Gastrocnemius medialis (tissue), 4 donors: Measurements from ENCODE around the gene ARHGEF26.

Source experiments
- POLR2A ChIP-seq, 2 donors: fragments of 450-650 bp; IDR thresholded peaks; one replicate each; pipeline ENCODE4 v1.6.1; 2017; ENCODE audit warnings: antibody characterized with exemption in 2 of 2, mild to moderate bottlenecking in 2 of 2, moderate library complexity in 2 of 2
- TF ChIP-seq, protein P1 (sequence below), 5 experiments: fragments of 450-650 bp in 3 of 5; fragments of 200-600 bp in 2 of 5; sonication (generic) in 2 of 5; IDR thresholded peaks in 4 of 5; conservative IDR thresholded peaks in 1 of 5; 1 replicate in 4 of 5; 2 replicates in 1 of 5; pipeline ENCODE4 v1.5.1; 2016 to 2019; ENCODE audit warnings: antibody characterized with exemption in 5 of 5, mild to moderate bottlenecking in 3 of 5, moderate library complexity in 3 of 5

DNA sequence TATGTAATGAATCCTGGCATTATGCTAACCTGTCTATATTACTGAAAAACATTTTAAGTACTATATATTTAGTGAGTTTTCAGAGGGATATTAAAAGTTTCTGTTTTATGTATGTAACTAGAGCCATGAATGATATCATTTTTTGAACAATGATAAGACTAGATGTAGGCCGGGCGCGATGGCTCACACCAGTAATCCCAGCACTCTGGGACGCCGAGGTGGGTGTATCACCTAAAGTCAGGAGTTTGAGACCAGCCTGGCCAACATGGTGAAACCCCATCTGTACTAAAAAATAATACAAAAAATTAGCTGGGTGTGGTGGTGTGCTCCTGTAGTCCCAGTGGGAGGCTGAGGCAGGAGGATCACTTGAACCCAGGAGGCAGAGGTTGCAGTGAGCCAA is 169.0 kb downstream of the ARHGEF26 start:
- TF ChIP-seq, protein P1, sequence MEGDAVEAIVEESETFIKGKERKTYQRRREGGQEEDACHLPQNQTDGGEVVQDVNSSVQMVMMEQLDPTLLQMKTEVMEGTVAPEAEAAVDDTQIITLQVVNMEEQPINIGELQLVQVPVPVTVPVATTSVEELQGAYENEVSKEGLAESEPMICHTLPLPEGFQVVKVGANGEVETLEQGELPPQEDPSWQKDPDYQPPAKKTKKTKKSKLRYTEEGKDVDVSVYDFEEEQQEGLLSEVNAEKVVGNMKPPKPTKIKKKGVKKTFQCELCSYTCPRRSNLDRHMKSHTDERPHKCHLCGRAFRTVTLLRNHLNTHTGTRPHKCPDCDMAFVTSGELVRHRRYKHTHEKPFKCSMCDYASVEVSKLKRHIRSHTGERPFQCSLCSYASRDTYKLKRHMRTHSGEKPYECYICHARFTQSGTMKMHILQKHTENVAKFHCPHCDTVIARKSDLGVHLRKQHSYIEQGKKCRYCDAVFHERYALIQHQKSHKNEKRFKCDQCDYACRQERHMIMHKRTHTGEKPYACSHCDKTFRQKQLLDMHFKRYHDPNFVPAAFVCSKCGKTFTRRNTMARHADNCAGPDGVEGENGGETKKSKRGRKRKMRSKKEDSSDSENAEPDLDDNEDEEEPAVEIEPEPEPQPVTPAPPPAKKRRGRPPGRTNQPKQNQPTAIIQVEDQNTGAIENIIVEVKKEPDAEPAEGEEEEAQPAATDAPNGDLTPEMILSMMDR (IDR thresholded peaks at IDR 0.05 in 4 of 5, conservative IDR thresholded peaks at IDR 0.05 in 1 of 5), result no peak
- no peak for TF ChIP-seq POLR2A (IDR thresholded peaks at IDR 0.05)
